ENCODE data around the gene STARD7.

GRCh38 chr2:96161898-96162297, 46.7 kb downstream of the STARD7 start:
- TF ChIP-seq CTCF (IDR thresholded peaks at IDR 0.05) = no peak
- no peak for TF ChIP-seq EZH2 (IDR thresholded peaks at IDR 0.05; ENCODE audit: borderline replicate concordance, insufficient read depth, low read depth, low read length, poor library complexity, severe bottlenecking)

All from B cell (primary cell).